Left lung (tissue), 10 donors: Measurements from ENCODE around the gene SLC10A7. TPM values are rescaled to one million over a fixed set of nuclear protein-coding genes. Genes with fewer than 3 reads are reported as not detected.

ENCODE experiments used
- ATAC-seq: fragments of 200-7000 bp; cut with Tn5 transposase; one replicate; pipeline ENCODE4 v1.9.1; 2020; ENCODE audit warnings: moderate library complexity
- DNase-seq, 4 donors: peaks; one replicate each; pipeline ENCODE4 v3.0.0-alpha.2; 2013 to 2020
- H3K27ac ChIP-seq, 2 donors: fragments of 200-600 bp; sonication (generic) in 1 of 2; one replicate each; pipeline versions ENCODE4 v1.5.0 to v1.8.0; 2020 to 2021
- H3K27me3 ChIP-seq, 2 donors: fragments of 200-600 bp; sonication (generic) in 1 of 2; one replicate each; pipeline versions ENCODE4 v1.5.0 to v1.8.0; 2020 to 2021
- H3K36me3 ChIP-seq, 2 donors: fragments of 200-600 bp; sonication (generic) in 1 of 2; one replicate each; pipeline versions ENCODE4 v1.5.0 to v1.8.0; 2020 to 2021
- H3K4me1 ChIP-seq, 2 donors: fragments of 200-600 bp; one replicate each; pipeline ENCODE4 v1.8.0; 2021
- H3K4me3 ChIP-seq, 2 donors: fragments of 200-600 bp; sonication (generic) in 1 of 2; one replicate each; pipeline versions ENCODE4 v1.5.0 to v1.8.0; 2020 to 2021; ENCODE audit warnings: mild to moderate bottlenecking in 1 of 2
- H3K9me3 ChIP-seq, 2 donors: fragments of 200-600 bp; sonication (generic) in 1 of 2; one replicate each; pipeline versions ENCODE4 v1.5.0 to v1.8.0; 2020 to 2021
- CTCF ChIP-seq, 2 donors: fragments of 200-600 bp; sonication (generic) in 1 of 2; IDR thresholded peaks; one replicate each; pipeline versions ENCODE4 v1.5.0 to v1.8.0; 2021; ENCODE audit warnings: antibody characterized with exemption in 2 of 2
- intact Hi-C, 2 donors: fragments of 100-400 bp; cut with DNase I; formaldehyde crosslinking; loops; one replicate each; pipeline versions ENCODE4 v1.11.2 to v1.14.2; 2022
- polyA plus RNA-seq, 6 donors: library from polyadenylated mRNA; unstranded; fragments of 120-200 nt; gene quantifications; one replicate each; pipeline ENCODE4 v1.2.1, GENCODE V29; 2013; ENCODE audit not compliant: insufficient read length in 6 of 6
- total RNA-seq, 2 donors: library from RNA; stranded (reverse); fragmentation: NEBNext Ultra II Directional; extraction: Animal tissue kit (Norgen Biotek cat#: 25700); gene quantifications; one replicate each; pipeline ENCODE4 v1.2.1, GENCODE V29; 2021
- donor health status: DM: no; HTN: yes; CAD: no.
- donor health status: DM: no; HTN: no; CAD: no.

SLC10A7 gene
- total and polyA plus RNA-seq, 8 donors: 16.3 to 22.0 (median 18.1) TPM

- no peaks in the 10 kb centered on the region for H3K36me3 ChIP-seq
- intact Hi-C loops: no loop called here
- no peaks in the 10 kb centered on the region for H3K27me3 ChIP-seq
- H3K27ac ChIP-seq: no peak overlapping the region
- no peaks in the 10 kb centered on the region for H3K9me3 ChIP-seq
- no peaks in the 10 kb centered on the region for H3K4me1 ChIP-seq
- ATAC-seq: no peak
- no peak for DNase-seq
- H3K4me3 ChIP-seq: no peak overlapping the region
- TF ChIP-seq CTCF (IDR thresholded peaks at IDR 0.05): no peak
These were observed 250.3 kb downstream of the SLC10A7 start for GRCh38 chr4:146271466-146271865.

- Histone ChIP-seq H3K9me3 (no peaks in the 10 kb centered on the region), H3K36me3 (no peaks in the 10 kb centered on the region), H3K27me3 (no peaks in the 10 kb centered on the region), H3K4me3 (no peak overlapping the region), H3K4me1 (no peaks in the 10 kb centered on the region), H3K27ac (no peak overlapping the region)
- ATAC-seq: no peak
- no peak for DNase-seq
- intact Hi-C loops: no loop called here
- TF ChIP-seq CTCF (IDR thresholded peaks at IDR 0.05): no peak
These were observed 252.5 kb downstream of the SLC10A7 start for GRCh38 chr4:146269228-146269653.

GRCh38 chr4:146267826-146268225, 253.9 kb downstream of the SLC10A7 start:
- H3K9me3 ChIP-seq: no peaks in the 10 kb centered on the region
- no peak for TF ChIP-seq CTCF (IDR thresholded peaks at IDR 0.05)
- intact Hi-C loops: no loop called here
- no peak for DNase-seq
- no peaks in the 10 kb centered on the region for H3K27me3 ChIP-seq
- no peaks in the 10 kb centered on the region for H3K36me3 ChIP-seq
- H3K27ac ChIP-seq: no peak overlapping the region
- H3K4me3 ChIP-seq: no peak overlapping the region
- ATAC-seq: no peak
- H3K4me1 ChIP-seq: no peaks in the 10 kb centered on the region

GRCh38 chr4:146265950-146266490, 255.7 kb downstream of the SLC10A7 start:
- Histone ChIP-seq H3K27ac (no peak overlapping the region), H3K9me3 (no peaks in the 10 kb centered on the region), H3K27me3 (no peaks in the 10 kb centered on the region), H3K36me3 (no peaks in the 10 kb centered on the region), H3K4me1 (no peaks in the 10 kb centered on the region), H3K4me3 (no peak overlapping the region)
- ATAC-seq (no peak), DNase-seq (no peak)
- intact Hi-C loops: no loop called here
- no peak for TF ChIP-seq CTCF (IDR thresholded peaks at IDR 0.05)

- no peak for ATAC-seq
- no peaks in the 10 kb centered on the region for H3K9me3 ChIP-seq
- TF ChIP-seq CTCF (IDR thresholded peaks at IDR 0.05): no peak
- no peak overlapping the region for H3K27ac ChIP-seq
- H3K4me3 ChIP-seq: no peak overlapping the region
- intact Hi-C loops: no loop called here
- DNase-seq: no peak
- no peaks in the 10 kb centered on the region for H3K27me3 ChIP-seq
- no peaks in the 10 kb centered on the region for H3K4me1 ChIP-seq
- H3K36me3 ChIP-seq: no peaks in the 10 kb centered on the region
These were observed 257.9 kb downstream of the SLC10A7 start for GRCh38 chr4:146263793-146264192.
